ENCODE results near the gene PHKA2. TPM values are rescaled to one million over a fixed set of nuclear protein-coding genes. Genes with fewer than 3 reads are reported as not detected.

Gene PHKA2
- total RNA-seq, 2 donors from 2014 or later = 29.3 to 55.8 TPM

DNA sequence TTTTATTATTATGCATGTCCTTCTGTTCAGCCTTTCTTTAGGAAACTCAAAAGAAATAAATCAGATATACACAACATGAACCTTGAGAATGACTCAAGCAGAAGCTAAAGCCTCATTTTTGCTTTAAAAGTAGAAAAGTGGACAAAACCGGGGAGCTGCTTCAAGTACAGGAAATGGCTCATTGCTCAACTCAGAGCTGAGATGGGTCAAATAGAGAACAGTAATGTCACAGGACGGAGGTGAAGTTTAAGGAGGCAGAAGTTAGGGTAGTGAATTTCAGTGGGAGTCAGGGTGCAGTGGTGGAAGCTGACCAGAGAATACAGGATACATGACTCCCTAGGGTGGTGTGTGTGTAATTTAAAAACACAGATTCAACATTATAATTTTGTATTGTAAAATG is 22.2 kb downstream of the PHKA2 start:
- Histone ChIP-seq H3K27ac (no peak overlapping the region), H3K27me3 (replicated peaks; ENCODE audit: insufficient read depth) (no peaks in the 10 kb centered on the region), H3K4me1 (replicated peaks) (no peaks in the 10 kb centered on the region), H3K9me3 (no peaks in the 10 kb centered on the region), H3K36me3 (no peaks in the 10 kb centered on the region), H3K4me3 (no peak overlapping the region)
- DNase-seq (ENCODE audit: low spot score) = no peak
- intact Hi-C loops (cut with DNase I) = no loop called here
- TF ChIP-seq POLR2A (IDR thresholded peaks at IDR 0.05) = no peak
- TF ChIP-seq POLR2AphosphoS5 (IDR thresholded peaks at IDR 0.05) = no peak
- TF ChIP-seq, protein P1, sequence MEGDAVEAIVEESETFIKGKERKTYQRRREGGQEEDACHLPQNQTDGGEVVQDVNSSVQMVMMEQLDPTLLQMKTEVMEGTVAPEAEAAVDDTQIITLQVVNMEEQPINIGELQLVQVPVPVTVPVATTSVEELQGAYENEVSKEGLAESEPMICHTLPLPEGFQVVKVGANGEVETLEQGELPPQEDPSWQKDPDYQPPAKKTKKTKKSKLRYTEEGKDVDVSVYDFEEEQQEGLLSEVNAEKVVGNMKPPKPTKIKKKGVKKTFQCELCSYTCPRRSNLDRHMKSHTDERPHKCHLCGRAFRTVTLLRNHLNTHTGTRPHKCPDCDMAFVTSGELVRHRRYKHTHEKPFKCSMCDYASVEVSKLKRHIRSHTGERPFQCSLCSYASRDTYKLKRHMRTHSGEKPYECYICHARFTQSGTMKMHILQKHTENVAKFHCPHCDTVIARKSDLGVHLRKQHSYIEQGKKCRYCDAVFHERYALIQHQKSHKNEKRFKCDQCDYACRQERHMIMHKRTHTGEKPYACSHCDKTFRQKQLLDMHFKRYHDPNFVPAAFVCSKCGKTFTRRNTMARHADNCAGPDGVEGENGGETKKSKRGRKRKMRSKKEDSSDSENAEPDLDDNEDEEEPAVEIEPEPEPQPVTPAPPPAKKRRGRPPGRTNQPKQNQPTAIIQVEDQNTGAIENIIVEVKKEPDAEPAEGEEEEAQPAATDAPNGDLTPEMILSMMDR (IDR thresholded peaks at IDR 0.05) = no peak
- 44% methylated on average over 2 of the region's 2 CpGs for WGBS

DNA sequence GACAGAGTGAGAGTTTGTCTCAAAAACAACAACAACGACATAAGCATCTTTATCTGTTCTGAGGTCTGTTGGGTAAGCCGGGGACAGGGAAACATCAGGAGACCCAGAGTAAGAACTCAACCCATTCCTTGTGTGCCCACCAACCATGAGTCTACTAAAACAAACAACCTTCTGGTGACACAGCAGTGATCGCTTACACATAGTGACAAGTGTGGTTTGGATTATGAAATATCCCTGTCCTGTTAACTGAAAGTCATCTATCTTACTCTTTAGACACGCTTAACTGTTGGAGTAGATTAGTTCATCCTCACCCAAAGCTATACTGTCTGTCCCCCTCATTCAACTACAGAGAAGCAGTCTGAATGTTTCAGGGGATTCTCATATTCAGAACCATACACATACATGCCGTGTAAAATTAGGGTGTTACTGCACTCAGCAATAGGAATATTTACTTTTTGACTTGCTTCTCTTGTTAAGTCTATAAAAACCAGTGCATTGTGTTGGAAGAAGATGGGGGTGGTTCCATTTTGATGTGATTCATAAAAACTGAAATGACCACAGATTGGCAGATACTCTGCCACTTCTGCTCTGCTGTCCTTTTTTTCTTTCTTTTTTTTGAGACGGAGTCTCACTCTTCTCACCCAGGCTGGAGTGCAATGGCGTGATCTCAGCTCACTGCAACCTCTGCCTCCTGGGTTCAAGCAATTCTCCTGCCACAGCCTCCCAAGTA is 27.4 kb downstream of the PHKA2 start:
- Histone ChIP-seq H3K4me1 (replicated peaks) (no peaks in the 10 kb centered on the region), H3K4me3 (no peak overlapping the region), H3K27ac (no peak overlapping the region), H3K36me3 (no peaks in the 10 kb centered on the region), H3K9me3 (no peaks in the 10 kb centered on the region), H3K27me3 (replicated peaks; ENCODE audit: insufficient read depth) (no peaks in the 10 kb centered on the region)
- intact Hi-C loops (cut with DNase I) = no loop called here
- no peak for DNase-seq (ENCODE audit: low spot score)
- TF ChIP-seq POLR2A (IDR thresholded peaks at IDR 0.05) = no peak
- TF ChIP-seq, protein P1 (IDR thresholded peaks at IDR 0.05) = no peak
- TF ChIP-seq POLR2AphosphoS5 (IDR thresholded peaks at IDR 0.05) = no peak
- WGBS = 71% methylated on average over 7 of the region's 7 CpGs

DNA sequence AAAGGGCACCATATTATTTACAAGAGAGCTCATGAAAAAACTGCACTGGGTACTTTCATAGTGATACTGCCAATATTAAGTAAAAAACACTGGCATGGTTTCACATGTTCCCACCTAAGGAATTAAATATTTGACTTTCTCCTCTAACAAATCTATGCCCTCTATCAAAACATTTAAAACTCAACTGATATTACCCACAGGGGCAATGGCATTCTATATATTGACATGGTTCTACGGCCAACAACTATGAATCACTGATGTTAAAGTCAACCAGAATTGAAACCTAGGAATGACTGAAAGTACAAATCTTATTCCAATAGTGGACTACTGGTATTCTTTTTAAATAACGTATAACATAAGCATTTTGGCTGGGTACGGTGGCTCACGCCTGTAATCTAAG is 28.2 kb downstream of the PHKA2 start:
- Histone ChIP-seq H3K27me3 (replicated peaks; ENCODE audit: insufficient read depth) (no peaks in the 10 kb centered on the region), H3K4me1 (replicated peaks) (no peaks in the 10 kb centered on the region), H3K27ac (no peak overlapping the region), H3K4me3 (no peak overlapping the region), H3K36me3 (no peaks in the 10 kb centered on the region), H3K9me3 (no peaks in the 10 kb centered on the region)
- DNase-seq (ENCODE audit: low spot score) = no peak
- 78% methylated on average over 4 of the region's 4 CpGs for WGBS
- intact Hi-C loops (cut with DNase I) = no loop called here
- no peak for TF ChIP-seq POLR2A (IDR thresholded peaks at IDR 0.05)
- TF ChIP-seq, protein P1 (IDR thresholded peaks at IDR 0.05) = no peak
- no peak for TF ChIP-seq POLR2AphosphoS5 (IDR thresholded peaks at IDR 0.05)

DNA sequence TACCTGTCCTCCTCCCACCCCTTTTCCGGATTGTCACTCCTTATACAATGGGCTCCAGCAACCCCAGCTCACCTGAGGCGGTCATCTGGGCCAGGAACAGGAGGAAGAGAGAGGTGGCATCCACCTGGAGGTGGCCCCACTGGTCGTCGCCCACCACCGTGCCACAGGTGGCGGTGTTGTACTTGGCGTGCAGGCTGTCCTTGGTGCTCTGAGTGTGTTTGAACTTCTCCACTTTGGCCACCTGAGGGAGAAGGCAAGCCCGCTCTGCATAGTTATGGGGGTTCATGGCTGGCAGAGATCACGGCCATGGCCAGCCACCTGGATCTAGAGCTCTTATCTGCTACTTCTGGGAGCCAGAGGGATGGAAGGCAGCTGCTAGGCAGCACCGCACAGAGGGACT is 32.9 kb downstream of the PHKA2 start:
- Histone ChIP-seq H3K27ac (no peak overlapping the region), H3K9me3 (no peaks in the 10 kb centered on the region), H3K4me3 (no peak overlapping the region), H3K36me3 (no peaks in the 10 kb centered on the region), H3K4me1 (replicated peaks) (no peaks in the 10 kb centered on the region), H3K27me3 (replicated peaks; ENCODE audit: insufficient read depth) (no peaks in the 10 kb centered on the region)
- DNase-seq (ENCODE audit: low spot score) = no peak
- TF ChIP-seq POLR2A (IDR thresholded peaks at IDR 0.05) = no peak
- no peak for TF ChIP-seq POLR2AphosphoS5 (IDR thresholded peaks at IDR 0.05)
- TF ChIP-seq, protein P1 (IDR thresholded peaks at IDR 0.05) = no peak
- 80% methylated on average over 1 of the region's 10 CpGs for WGBS
- intact Hi-C loops (cut with DNase I) = no loop called here

DNA sequence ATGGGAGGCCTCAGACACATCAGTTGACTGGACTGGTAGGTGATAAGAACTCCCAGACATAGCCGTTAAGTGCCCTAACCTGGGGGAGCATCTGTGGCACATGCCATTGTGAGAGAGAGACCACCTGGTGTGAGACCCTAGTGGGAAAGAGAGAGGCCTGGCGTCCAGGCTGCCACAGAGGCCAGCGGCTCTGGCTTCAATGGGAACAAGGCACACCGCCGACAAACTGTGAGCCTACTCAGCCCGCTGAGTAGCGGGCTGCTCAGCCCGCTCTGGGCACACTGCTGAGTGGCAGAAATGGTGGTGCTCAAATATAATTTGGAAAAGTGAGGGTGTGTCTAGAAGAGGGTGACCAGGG is 34.0 kb downstream of the PHKA2 start:
- intact Hi-C loops (cut with DNase I) = no loop called here
- no peaks in the 10 kb centered on the region for H3K4me1 ChIP-seq (replicated peaks)
- DNase-seq (ENCODE audit: low spot score) = no peak
- 83% methylated on average over 8 of the region's 8 CpGs for WGBS
- H3K9me3 ChIP-seq = no peaks in the 10 kb centered on the region
- H3K4me3 ChIP-seq = no peak overlapping the region
- no peak overlapping the region for H3K27ac ChIP-seq
- no peaks in the 10 kb centered on the region for H3K36me3 ChIP-seq
- TF ChIP-seq, protein P1 (IDR thresholded peaks at IDR 0.05) = no peak
- TF ChIP-seq POLR2A (IDR thresholded peaks at IDR 0.05) (no peak), POLR2AphosphoS5 (IDR thresholded peaks at IDR 0.05) (no peak)
- H3K27me3 ChIP-seq (replicated peaks; ENCODE audit: insufficient read depth) = no peaks in the 10 kb centered on the region
